ENCODE data around the gene CDK4. TPM values are rescaled to one million over a fixed set of nuclear protein-coding genes. Genes with fewer than 3 reads are reported as not detected.
A peak's percentile ranks its signal among the peaks of the same experiment; 100 is the strongest.

CDK4 gene
- total RNA-seq, 1 donor from 2014 or later, result 193 TPM

DNA sequence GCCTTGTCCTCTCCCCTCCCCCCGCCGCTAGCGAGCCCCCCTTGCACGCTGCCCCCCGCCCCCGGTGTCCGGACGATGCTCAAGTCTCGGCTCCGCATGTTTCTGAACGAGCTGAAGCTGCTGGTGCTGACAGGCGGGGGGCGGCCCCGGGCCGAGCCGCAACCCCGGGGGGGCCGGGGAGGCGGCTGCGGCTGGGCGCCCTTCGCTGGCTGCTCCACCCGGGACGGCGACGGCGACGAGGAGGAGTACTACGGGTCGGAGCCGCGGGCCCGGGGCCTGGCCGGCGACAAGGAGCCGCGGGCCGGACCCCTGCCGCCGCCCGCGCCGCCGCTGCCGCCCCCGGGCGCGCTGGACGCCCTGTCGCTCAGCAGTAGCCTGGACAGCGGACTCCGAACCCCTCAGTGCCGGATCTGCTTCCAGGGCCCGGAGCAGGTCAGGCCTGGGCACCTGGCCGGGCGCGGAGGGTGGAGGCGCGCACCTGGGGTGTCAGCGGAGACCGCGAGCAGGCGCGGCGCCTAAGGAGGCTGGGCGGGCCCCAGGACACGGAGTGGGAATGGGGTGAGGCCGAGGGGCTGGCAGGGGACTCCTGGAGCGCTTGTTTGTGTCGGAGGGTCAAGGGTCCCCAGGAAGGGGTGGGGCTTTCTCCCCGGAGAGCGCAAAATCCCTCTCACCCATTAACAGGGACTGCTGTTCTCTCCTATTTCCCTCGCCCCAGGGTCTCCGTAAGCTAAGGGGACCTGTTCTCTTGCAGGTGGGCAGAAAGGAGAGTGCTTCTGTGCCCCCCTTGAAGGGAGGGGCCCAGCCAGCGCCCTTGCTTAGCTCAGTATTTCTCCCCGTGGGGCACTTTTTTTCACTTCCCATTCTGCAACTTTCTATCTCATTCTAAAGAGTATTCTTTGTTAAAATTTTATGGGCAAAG lies 3.6 kb upstream of the CDK4 start:
- peak overlapping the region; percentile 89 for H3K4me3 Mint-ChIP-seq
- DNase-seq (ENCODE audit: extremely low spot score, unreplicated experiment), result no peak
- H3K9me3 Mint-ChIP-seq, result no peaks in the 10 kb centered on the region
- peak overlapping the region; percentile 90 for H3K27ac Mint-ChIP-seq
- H3K36me3 Mint-ChIP-seq, result peaks cover 19% of the 10 kb centered on the region
- H3K27me3 Mint-ChIP-seq, result peaks cover 56% of the 10 kb centered on the region
- TF ChIP-seq, protein P1, sequence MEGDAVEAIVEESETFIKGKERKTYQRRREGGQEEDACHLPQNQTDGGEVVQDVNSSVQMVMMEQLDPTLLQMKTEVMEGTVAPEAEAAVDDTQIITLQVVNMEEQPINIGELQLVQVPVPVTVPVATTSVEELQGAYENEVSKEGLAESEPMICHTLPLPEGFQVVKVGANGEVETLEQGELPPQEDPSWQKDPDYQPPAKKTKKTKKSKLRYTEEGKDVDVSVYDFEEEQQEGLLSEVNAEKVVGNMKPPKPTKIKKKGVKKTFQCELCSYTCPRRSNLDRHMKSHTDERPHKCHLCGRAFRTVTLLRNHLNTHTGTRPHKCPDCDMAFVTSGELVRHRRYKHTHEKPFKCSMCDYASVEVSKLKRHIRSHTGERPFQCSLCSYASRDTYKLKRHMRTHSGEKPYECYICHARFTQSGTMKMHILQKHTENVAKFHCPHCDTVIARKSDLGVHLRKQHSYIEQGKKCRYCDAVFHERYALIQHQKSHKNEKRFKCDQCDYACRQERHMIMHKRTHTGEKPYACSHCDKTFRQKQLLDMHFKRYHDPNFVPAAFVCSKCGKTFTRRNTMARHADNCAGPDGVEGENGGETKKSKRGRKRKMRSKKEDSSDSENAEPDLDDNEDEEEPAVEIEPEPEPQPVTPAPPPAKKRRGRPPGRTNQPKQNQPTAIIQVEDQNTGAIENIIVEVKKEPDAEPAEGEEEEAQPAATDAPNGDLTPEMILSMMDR (conservative IDR thresholded peaks at IDR 0.05), result no peak
- peaks cover 43% of the 10 kb centered on the region for H3K4me1 Mint-ChIP-seq (ENCODE audit: unreplicated experiment)

DNA sequence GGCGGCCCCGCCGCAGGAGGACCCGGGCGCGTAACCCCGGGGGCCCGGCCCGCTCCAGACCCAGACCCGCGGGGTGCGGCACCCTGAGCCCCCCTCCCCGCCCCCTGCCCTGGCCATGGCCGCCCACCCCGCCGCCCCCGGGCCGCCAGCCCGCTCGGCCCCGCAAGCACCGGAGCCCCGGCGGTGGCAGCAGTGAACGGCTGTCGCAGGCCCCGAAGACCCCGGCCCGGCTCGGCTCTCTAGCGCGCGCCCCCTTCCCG lies 3.0 kb upstream of the CDK4 start:
- TF ChIP-seq, protein P1 (conservative IDR thresholded peaks at IDR 0.05), result no peak
- peaks cover 48% of the 10 kb centered on the region for H3K4me1 Mint-ChIP-seq (ENCODE audit: unreplicated experiment)
- no peak for DNase-seq (ENCODE audit: extremely low spot score, unreplicated experiment)
- no peak overlapping the region for H3K4me3 Mint-ChIP-seq
- H3K9me3 Mint-ChIP-seq, result no peaks in the 10 kb centered on the region
- no peak overlapping the region for H3K27ac Mint-ChIP-seq
- peaks cover 24% of the 10 kb centered on the region for H3K36me3 Mint-ChIP-seq
- H3K27me3 Mint-ChIP-seq, result peaks cover 50% of the 10 kb centered on the region

GRCh38 chr12:57754411-57755193 lies 2.5 kb upstream of the CDK4 start, which contains the start of gene MARCHF9:
TSS of gene MARCHF9 (plus strand) at chr12:57755103. CDS start at chr12:57755529, 426 bp downstream.
- Mint-ChIP-seq H3K4me1 (ENCODE audit: unreplicated experiment) (peaks cover 48% of the 10 kb centered on the region), H3K9me3 (no peaks in the 10 kb centered on the region), H3K4me3 (peak within 1 kb of the TSS; percentile 98), H3K27ac (peak within 1 kb of the TSS; percentile 95), H3K27me3 (peaks cover 45% of the 10 kb centered on the region), H3K36me3 (peaks cover 23% of the 10 kb centered on the region)
- TF ChIP-seq, protein P1 (conservative IDR thresholded peaks at IDR 0.05), result no peak
- DNase-seq (ENCODE audit: extremely low spot score, unreplicated experiment), result no peak

DNA sequence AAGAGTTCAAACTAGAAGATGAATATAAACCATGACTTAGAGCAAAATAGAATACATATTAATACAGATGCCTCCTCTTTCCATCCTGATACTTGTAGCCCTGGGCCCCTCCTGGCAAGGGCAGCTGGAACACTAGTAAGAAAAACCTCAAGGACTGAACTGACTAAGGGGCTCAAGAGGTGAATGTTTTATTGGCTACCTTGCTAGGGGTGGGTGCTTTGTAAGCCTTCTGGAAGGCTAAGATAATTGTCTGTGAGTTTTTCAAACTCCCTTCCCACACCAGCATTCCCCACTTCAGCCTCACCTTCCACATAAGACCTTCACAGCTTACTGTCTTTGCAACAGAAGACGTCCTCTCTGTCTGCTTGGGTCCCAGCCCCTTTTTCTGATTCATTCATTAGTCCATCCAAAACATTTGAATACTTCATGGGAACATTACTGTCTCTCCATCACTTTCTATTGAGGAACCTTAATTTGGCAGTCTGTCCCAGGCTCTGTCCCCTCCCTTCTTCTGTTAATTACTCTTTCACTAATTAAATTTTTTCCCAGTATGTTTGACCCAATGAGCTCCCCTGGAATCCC lies 1.7 kb upstream of the CDK4 start:
- TF ChIP-seq, protein P1 (conservative IDR thresholded peaks at IDR 0.05), result no peak
- H3K36me3 Mint-ChIP-seq, result peaks cover 23% of the 10 kb centered on the region
- peaks cover 48% of the 10 kb centered on the region for H3K4me1 Mint-ChIP-seq (ENCODE audit: unreplicated experiment)
- peaks cover 41% of the 10 kb centered on the region for H3K27me3 Mint-ChIP-seq
- no peaks in the 10 kb centered on the region for H3K9me3 Mint-ChIP-seq
- peak overlapping the region; percentile 95 for H3K27ac Mint-ChIP-seq
- no peak for DNase-seq (ENCODE audit: extremely low spot score, unreplicated experiment)
- H3K4me3 Mint-ChIP-seq, result peak overlapping the region; percentile 98

DNA sequence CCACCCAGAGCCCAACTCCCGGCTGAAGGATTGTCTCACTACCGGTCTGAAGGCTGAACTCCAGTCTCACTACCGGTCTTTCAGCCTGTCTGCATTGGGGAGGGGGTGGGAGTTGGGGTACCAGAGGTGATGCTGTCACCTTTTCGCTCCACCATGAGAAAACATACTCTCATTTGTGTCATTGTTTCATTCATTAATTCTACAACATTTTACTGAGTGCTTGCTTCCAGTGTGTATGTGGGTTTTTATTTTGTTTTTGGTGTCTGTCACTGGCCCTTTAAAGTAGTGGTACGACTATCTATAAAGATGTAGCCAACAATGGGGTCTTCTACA lies 524 bp upstream of the CDK4 start:
- DNase-seq (ENCODE audit: extremely low spot score, unreplicated experiment), result no peak
- H3K36me3 Mint-ChIP-seq, result peaks cover 25% of the 10 kb centered on the region
- peak overlapping the region; percentile 95 for H3K27ac Mint-ChIP-seq
- TF ChIP-seq, protein P1 (conservative IDR thresholded peaks at IDR 0.05), result no peak
- H3K9me3 Mint-ChIP-seq, result no peaks in the 10 kb centered on the region
- peaks cover 35% of the 10 kb centered on the region for H3K27me3 Mint-ChIP-seq
- H3K4me3 Mint-ChIP-seq, result peak overlapping the region; percentile 98
- H3K4me1 Mint-ChIP-seq (ENCODE audit: unreplicated experiment), result peaks cover 48% of the 10 kb centered on the region
